ENCODE measurements around the gene DIDO1.

The DIDO1 gene

DNA sequence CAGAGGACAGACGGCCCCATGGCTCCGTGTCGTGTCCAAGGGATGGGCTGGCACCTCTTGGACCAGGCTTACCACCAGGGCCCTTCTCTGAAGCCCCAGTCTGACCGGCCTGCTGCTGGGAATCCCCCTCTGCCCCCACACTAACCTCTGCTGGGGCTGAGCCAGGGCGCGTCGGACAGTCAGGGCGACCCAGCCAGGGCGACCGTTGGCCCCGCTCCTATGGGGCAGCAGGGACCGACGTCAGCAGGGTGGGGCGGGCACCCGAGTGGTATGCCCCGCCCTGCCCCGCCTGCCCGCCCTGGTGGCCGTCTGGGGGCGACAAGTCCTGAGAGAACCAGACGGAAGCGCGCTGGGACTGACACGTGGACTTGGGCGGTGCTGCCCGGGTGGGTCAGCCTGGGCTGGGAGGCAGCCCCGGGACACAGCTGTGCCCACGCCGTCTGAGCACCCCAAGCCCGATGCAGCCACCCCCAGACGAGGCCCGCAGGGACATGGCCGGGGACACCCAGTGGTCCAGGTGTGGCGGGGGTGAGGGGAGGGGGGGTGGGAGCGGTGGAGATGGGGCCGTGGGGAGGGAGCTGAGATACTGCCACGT lies 26.2 kb upstream of the DIDO1 start, which contains the start of gene SLC17A9:
Gene SLC17A9 (plus strand): TSS at position 337 of the 595 bp plus-strand sequence. CDS start 122 bp downstream, at position 459.
- DNase-seq (ENCODE audit: low spot score) = peak; percentile 90
- TF ChIP-seq, protein P1, sequence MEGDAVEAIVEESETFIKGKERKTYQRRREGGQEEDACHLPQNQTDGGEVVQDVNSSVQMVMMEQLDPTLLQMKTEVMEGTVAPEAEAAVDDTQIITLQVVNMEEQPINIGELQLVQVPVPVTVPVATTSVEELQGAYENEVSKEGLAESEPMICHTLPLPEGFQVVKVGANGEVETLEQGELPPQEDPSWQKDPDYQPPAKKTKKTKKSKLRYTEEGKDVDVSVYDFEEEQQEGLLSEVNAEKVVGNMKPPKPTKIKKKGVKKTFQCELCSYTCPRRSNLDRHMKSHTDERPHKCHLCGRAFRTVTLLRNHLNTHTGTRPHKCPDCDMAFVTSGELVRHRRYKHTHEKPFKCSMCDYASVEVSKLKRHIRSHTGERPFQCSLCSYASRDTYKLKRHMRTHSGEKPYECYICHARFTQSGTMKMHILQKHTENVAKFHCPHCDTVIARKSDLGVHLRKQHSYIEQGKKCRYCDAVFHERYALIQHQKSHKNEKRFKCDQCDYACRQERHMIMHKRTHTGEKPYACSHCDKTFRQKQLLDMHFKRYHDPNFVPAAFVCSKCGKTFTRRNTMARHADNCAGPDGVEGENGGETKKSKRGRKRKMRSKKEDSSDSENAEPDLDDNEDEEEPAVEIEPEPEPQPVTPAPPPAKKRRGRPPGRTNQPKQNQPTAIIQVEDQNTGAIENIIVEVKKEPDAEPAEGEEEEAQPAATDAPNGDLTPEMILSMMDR (IDR thresholded peaks at IDR 0.05; ENCODE audit: extremely low read depth, insufficient read depth, missing control alignments) = no peak
- in situ Hi-C loops (cut with MboI; ENCODE audit: low pct_unique_long_range_greater_than_20kb, low sequenced_read_pairs, unreplicated experiment) = no loop called here

DNA sequence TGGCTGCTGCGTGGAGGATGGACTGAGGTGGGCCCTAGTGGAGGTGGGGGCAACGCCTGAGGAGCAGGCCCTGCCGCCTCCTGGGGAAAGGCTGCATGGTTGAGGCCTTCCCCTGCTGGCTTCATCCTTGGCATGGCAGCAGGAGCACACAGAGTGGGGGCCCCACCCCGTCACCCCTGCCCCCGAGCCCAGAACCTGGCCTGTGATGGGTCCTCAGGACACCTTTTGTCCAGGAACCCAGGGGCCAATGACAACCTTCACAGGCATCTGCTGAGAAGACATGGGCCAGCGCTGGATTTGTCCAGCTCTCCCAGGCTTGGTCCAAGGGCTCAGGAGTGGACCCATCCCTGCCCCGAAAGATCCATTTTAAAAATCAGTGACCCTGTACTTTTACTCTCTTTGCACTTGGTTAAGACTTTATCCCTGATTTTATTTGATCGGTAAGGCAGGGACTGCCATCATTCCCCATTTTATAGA lies 25.6 kb upstream of the DIDO1 start:
- TF ChIP-seq, protein P1 (IDR thresholded peaks at IDR 0.05; ENCODE audit: extremely low read depth, insufficient read depth, missing control alignments) = no peak
- in situ Hi-C loops (cut with MboI; ENCODE audit: low pct_unique_long_range_greater_than_20kb, low sequenced_read_pairs, unreplicated experiment) = no loop called here
- DNase-seq (ENCODE audit: low spot score) = no peak

DNA sequence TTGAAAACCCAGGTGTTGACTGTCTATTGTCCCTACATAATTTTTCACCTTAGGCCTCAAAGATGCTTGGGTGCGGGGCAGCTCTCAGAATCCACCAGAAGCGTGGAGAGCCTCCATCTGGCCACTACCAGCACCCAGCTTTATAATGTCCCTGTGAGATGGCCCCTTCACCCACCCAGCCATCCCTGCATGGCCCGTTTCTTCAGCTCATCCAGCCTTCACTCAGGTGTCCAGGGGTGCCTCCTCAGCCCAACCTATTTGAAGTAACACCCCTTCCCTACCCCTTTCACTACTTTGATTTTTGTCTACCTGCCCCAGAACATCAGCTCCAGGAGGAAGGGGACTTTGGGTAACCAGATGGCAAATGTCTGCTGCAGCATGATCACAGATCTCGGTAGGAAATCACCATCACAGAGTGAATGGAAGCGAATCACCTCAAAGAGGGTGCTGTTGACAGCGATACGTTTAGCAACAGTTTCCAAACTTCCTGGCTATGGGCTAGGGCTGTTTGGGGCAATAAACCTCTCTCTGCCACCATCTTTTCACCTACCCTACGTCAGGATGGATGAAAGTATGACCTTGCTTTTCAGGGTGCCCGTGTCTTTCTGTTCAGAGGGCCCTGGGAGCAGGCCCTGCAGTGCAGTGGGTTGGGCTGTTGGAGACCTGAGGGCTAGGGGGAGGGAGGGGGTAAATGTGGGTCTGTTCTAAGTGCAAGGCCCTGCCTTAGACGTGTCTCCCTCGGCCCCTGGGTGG lies 25.0 kb upstream of the DIDO1 start:
- TF ChIP-seq, protein P1 (IDR thresholded peaks at IDR 0.05; ENCODE audit: extremely low read depth, insufficient read depth, missing control alignments) = no peak
- DNase-seq (ENCODE audit: low spot score) = no peak
- in situ Hi-C loops (cut with MboI; ENCODE audit: low pct_unique_long_range_greater_than_20kb, low sequenced_read_pairs, unreplicated experiment) = no loop called here

DNA sequence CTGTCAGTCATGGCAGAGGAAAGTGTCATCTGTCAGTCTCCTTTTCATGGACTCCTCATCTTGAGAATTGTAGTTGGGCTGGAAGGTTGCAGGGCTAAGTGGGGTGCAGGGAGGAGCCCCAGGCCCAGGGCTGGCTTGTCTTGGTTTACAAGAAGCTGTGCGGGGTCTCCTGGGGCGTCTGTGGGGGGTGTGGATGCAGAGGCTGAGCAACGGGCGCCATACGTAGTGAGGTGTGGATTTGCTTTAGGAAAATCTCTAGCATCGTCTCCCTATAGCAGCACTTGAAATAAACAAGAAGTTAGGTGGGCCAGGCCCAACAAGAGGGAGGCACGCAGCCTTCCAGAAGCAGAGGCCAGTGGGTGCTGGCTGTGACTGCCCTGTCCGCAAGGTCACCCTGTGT lies 24.4 kb upstream of the DIDO1 start:
- no peak for DNase-seq (ENCODE audit: low spot score)
- TF ChIP-seq, protein P1 (IDR thresholded peaks at IDR 0.05; ENCODE audit: extremely low read depth, insufficient read depth, missing control alignments) = no peak
- in situ Hi-C loops (cut with MboI; ENCODE audit: low pct_unique_long_range_greater_than_20kb, low sequenced_read_pairs, unreplicated experiment) = no loop called here

DNA sequence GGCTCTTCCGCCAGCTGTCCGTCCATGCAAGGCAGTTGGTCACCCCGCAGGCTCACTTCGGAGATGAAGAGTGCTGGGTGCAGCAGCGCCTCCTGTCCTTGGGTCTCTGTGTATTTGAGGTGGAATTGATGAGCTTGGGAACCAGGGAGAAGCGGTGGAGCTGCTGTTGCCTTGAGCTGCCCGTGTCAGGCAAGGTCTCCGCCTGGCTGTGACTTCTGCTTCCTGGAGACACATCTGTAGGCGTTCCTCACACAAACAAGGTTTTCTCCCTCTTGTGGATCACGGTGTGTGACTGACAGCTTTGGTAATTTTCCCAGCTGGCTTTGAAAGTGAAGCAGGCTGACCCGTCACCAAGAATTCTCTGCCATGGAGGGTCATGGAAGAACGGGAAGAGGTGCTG lies 23.7 kb upstream of the DIDO1 start:
- TF ChIP-seq, protein P1 (IDR thresholded peaks at IDR 0.05; ENCODE audit: extremely low read depth, insufficient read depth, missing control alignments) = no peak
- no peak for DNase-seq (ENCODE audit: low spot score)
- in situ Hi-C loops (cut with MboI; ENCODE audit: low pct_unique_long_range_greater_than_20kb, low sequenced_read_pairs, unreplicated experiment) = no loop called here

DNA sequence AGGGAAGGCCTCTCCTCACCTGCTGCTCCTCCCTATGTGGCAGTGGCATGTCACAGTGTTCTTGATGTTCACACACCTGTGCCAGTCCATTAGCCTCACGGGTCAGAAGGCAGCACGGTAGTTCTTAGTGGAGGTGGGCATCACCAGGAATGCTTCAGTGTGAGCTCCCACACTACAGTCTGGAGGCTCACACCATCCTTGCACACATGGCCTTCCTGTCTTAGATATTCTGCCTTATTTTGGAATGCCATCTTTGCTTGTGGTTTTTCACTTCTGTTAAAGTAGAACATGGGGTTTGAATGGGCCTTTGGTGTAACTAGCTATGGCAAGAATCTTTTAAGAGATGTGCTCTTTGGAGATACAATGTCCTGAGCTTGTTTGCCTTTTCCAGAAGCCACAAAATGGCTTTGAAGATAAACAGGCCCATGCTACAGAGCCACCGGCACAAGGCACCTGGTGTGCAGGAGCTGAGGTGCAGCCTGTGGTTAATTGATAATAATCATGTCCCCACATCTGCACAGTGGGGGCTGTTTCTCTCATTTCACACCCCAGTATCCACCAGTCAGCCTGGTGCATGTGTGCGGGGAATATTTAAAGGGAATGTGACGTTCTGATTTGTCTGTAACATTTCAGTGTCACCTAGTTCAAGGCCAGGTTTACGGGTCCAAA lies 23.0 kb upstream of the DIDO1 start:
- no peak for DNase-seq (ENCODE audit: low spot score)
- TF ChIP-seq, protein P1 (IDR thresholded peaks at IDR 0.05; ENCODE audit: extremely low read depth, insufficient read depth, missing control alignments) = no peak
- in situ Hi-C loops (cut with MboI; ENCODE audit: low pct_unique_long_range_greater_than_20kb, low sequenced_read_pairs, unreplicated experiment) = no loop called here

Data from GM13977 (cell line).